Frontal cortex (tissue), 4 donors: ENCODE data around the gene TMEM185B. TPM values are rescaled to one million over a fixed set of nuclear protein-coding genes. Genes with fewer than 3 reads are reported as not detected.
"Not testable (repeated sequence)": the region's sequence is repeated elsewhere in the genome, so short reads cannot be mapped to it uniquely, and the experiment has no call there.

Experiments used
- DNase-seq, 2 donors: peaks; one replicate each; pipeline ENCODE4 v3.0.0; 2012; ENCODE audit warnings: low spot score in 2 of 2
- FAIRE-seq: peaks from 2 replicates; lab custom pipeline; 2012; peaks lifted over from hg19 to GRCh38; lab: Jason Lieb, UNC
- total RNA-seq: library from RNA; depleted of rRNA; stranded (reverse); fragments of >200 nt; gene quantifications from one replicate; pipeline ENCODE4 v1.2.3, GENCODE V29; 2014
- donor health status: control.
- donor health status: control.
- donor health status: control.

The TMEM185B gene
- total RNA-seq, 1 donor from 2014 or later: 15.1 TPM

GRCh38 chr2:120235681-120236080 is 12.5 kb upstream of the TMEM185B start:
- FAIRE-seq (no peak), DNase-seq (no peak)

GRCh38 chr2:120235158-120235557 is 12.0 kb upstream of the TMEM185B start:
- DNase-seq, FAIRE-seq: not testable (repeated sequence)

DNA sequence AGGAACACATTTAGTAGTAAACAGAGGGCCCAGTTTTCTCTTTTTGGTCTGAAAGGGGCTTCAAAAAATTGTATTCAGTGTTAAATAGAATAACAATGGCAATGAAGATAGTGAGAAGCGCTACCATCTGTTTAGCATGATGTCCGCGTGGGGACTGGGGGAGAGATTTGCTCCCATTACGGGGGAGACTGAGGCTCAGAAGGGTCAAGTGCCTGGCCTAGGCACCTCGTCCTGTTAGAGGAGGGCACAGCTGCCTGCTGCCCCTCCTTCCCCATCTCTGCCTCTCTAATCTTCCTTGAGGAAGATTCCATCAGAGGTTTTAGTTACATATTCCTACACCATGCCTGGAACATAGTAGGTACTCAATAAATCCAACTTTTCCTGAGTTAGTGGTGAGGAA is 10.1 kb upstream of the TMEM185B start:
- DNase-seq (no peak), FAIRE-seq (no peak)

GRCh38 chr2:120231974-120232635 is 8.9 kb upstream of the TMEM185B start:
- DNase-seq (no peak), FAIRE-seq (no peak)

DNA sequence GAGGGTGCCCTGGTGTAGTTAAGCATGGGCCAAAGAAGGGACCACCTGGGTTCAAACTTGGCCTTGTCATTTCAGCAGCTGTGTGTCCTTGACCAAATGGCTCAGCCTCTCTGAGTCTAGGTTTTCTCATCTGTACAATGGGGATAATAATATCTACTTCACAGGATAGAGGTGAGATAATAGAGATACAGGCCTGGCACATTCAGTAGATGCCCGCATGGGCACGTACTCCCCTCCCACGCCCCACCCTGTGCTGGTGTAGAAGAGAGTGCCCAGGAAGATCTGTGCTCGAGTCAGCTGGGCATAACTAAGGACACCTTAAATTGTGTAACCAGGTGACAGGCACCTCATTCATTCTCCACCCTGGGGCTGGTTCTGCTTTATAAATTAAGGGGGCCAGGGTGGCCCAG is 8.4 kb upstream of the TMEM185B start:
- FAIRE-seq (no peak), DNase-seq (no peak)

DNA sequence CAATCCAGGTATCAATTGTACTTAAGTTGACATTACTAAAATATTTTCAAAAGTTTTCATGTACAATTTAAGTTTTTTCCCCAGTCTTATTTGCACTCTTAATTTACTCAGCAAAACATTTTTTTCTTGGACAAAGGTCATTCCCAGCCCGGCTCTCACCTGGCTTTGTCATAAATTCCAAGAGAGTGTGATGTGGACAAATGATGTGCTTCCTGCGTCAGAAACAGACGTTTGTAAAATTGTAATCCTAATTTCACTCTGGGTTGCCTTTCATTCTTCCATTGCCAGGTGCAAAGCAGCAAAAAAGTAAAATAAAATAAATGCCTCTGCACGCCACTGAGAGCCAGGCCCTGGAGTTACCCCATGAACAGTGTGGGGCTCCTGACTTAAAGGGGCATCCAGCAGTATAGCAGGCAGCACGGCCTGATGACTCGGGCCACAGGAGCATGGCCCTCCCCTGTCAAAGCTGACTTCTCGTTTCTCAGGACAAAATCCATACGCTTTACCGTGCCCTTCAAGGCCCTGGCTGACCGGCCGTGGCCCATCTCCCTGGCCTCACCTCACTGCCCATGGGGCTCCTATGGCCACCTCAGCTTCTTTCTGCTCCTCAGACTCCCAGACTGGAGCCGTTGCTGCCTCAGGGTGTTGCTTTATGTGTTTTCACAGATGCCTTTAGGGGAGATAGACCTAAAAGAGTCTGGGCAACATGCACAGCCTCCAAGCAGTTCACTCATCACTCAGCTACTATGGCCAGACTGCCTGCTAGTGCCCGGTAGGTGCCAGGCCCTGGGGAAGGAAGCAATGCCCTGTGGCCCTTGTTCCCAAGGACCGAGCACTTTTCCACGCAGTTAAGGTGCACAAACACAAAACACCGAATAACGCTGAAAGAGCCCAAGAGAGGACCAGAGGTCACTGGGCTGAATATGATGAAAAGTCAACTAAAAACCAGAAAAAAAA is 7.6 kb upstream of the TMEM185B start:
- FAIRE-seq (no peak), DNase-seq (no peak)

DNA sequence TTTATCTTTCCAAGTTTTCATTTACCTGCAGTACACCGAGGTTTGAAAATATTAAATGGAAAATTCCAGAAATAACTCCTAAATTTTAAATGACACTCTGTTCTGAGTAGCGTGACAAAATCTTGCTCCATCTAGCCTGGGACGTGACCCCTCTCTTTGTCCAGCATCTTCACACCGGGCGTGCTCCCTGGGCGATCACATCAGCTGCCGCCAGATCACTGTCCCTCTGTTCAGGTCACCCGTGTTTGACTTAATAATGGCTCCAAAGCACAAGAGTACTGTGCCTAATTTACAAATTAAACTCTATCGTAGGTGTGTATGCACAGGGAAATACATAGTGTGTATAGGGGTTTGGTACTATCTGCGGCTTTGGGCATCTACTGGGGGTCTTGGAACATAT is 6.1 kb upstream of the TMEM185B start:
- FAIRE-seq (no peak), DNase-seq (no peak)

DNA sequence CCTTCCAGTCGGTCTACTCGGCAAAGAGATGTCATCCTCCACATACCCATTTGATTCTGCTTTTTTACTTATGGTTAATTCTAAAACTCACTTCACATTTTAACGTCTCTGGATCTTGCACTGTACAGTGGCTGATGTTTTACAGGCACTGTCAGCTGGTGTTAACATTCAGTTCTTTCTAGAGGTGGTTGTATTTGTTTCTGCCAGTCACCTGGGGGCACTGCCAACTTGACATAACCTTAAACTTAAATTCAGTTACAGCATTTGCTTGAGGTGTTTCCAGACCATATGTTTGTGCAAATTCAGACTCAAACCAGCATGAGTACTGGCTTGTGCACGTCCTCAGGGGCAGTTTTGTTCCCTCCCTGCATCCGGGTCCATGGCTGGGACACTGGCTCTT is 5.3 kb upstream of the TMEM185B start:
- no peak for FAIRE-seq
- no peak for DNase-seq

GRCh38 chr2:120227111-120227991 is 4.2 kb upstream of the TMEM185B start:
- DNase-seq (no peak), FAIRE-seq (no peak)

DNA sequence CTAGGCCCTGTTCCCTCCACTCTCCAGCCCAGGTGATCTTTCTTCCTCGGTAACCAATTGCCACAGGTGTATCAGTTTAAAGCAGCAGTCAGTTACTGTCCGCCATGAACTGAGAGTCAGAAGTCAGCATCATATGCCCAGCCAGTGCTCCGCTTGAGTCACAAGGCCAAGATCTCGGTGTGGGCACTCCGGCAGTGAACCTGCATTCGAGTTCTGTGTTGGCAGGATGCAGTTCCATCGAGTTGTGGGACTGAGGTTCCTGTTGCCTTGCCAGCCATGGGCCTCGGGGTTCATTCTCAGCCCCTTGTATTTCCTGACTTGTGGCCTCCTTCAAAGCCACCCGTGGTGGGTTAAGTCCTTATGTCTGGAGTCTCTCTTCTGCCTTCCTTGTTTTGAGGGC is 3.1 kb upstream of the TMEM185B start:
- DNase-seq (no peak), FAIRE-seq (no peak)

GRCh38 chr2:120225549-120226065 is 2.4 kb upstream of the TMEM185B start:
- FAIRE-seq (no peak), DNase-seq (no peak)

GRCh38 chr2:120224735-120225548 is 1.7 kb upstream of the TMEM185B start:
- no peak for DNase-seq

GRCh38 chr2:120224256-120224655 is 1.1 kb upstream of the TMEM185B start:
- no peak for FAIRE-seq
- DNase-seq: no peak

More at GRCh38 chr2:120224735-120225548, 1.7 kb upstream of the TMEM185B start:
- no peak for FAIRE-seq

- DNase-seq: no peak
- FAIRE-seq: no peak
Measured at GRCh38 chr2:120222186-120223033, 790 bp downstream of the TMEM185B start.

- no peak for DNase-seq
- FAIRE-seq: no peak
Measured at GRCh38 chr2:120221616-120222015, 1.6 kb downstream of the TMEM185B start.

DNA sequence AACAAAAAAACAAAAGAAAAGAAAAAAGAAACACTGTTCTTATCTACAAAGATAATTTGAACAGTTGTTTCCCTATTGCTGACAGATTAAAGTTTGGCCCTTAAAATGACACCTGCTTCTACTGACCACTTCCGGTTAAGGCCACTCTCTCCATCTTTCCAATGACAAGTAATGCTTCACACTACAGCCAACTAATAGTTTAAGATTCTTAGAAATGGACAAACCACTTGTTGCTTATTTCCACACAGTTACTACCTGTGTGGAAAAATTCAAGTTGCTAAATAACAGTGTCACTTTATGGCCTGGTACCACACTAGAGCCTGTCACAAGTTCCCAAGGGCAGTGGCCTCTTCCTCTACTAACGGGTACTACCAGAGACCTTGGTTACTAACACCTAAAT is 2.4 kb downstream of the TMEM185B start:
- FAIRE-seq (no peak), DNase-seq (no peak)

DNA sequence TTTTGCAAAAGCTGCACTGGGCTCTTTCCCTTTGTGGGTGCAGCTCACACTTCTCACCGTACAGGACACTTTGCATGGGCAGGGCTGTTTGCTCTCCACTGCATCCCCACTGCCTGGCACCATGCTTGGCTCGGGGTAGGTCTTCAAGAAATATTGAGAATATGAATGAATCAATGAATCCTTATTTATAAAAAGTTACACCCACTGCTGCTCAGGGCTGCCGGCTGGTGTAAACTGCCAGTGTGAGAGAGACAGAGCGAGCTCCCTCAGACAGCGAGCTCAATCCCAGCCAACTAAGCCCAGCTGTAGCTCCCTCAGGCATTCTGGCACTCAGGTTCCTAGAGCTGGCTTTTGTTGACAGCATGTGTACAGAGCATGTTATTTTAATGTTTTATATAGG is 3.4 kb downstream of the TMEM185B start:
- FAIRE-seq (no peak), DNase-seq (no peak)

DNA sequence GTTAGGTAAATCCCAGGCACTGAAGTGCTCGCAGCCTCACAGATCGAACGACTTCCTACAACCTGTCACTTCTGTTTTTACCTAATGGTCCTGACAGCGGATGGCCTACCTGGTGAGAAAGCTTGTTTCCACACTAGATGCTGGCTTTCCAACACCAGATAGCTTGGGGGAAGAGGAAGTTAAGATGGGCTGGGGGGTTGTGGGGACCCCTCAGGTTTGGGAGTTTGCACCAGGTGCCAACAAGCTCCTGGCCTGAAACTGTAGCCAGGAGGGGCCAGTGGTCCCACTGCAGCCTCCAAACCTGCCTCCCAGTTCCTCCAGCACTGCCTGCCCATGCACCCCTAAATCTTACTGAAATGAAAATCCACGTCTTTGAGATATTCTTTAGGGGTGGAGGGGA is 3.9 kb downstream of the TMEM185B start:
- FAIRE-seq (no peak), DNase-seq (no peak)
